Posterior vena cava (tissue), 2 donors: Measurements from ENCODE around the gene FHOD3. TPM values are rescaled to one million over a fixed set of nuclear protein-coding genes. Genes with fewer than 3 reads are reported as not detected.

Experiments used
- DNase-seq: peaks from one replicate; pipeline ENCODE4 v3.0.0-alpha.2; 2020; ENCODE audit warnings: low spot score
- intact Hi-C, 2 donors: fragments of 100-400 bp; cut with DNase I; formaldehyde crosslinking; loops; one replicate each; pipeline versions ENCODE4 v1.14.1 to v1.14.2; 2022 to 2023
- total RNA-seq, 2 donors: library from RNA; stranded (reverse); fragmentation: NEBNext Ultra II Directional; extraction: Animal tissue kit (Norgen Biotek cat#: 25700); gene quantifications; one replicate each; pipeline ENCODE4 v1.2.1, GENCODE V29; 2021
- donor health status: DM: yes; HTN: yes; CAD: no.
- donor health status: DM: yes; HTN: yes; CAD: no.

Gene FHOD3
- total RNA-seq, 2 donors from 2014 or later, result 26.0 to 29.8 TPM

DNA sequence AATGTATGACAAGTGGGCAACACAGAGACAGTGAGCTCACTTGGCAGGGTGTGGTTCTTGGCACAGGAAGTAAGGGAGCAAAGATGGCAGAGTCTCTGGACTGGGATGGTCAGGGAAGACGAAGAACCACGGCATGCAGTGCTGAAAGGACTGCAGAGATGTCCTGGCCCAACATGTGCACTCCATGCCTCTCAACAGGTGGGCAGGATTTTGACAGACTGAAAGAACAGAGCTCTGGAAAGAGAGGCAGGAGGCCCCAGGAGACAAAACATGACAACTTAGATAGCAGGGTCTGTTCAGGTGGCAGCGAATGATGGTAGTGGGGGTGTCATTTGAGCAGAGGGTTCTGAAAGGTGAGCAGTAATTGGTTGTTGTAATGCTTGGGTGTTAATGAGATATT lies 180.3 kb downstream of the FHOD3 start:
- intact Hi-C loops, result no loop called here

DNA sequence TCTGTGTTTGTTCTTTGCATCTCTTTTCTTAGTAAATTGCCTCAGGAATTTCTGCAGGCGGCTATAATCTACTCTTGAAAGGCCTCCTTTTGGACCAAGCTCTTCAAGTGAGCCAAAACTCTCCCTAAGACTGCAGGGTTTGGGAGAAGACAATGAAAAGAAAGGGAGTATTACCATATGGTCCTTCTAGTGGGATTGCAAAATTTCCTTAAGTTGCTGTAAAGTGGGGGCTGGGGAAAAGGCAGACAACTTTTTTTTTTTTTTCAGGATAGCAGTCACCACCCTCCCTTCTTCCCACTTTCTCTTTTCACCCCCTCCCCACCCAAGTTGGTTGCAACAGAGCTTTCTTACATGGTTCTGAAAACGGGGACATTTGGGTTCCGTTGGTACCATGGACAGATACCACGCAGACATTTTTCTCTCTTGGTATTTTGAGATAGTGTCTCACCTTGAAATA lies 183.7 kb downstream of the FHOD3 start:
- DNase-seq, result no peak
- intact Hi-C loops, result no loop called here

More for the DNA sequence above, 180.3 kb downstream of the FHOD3 start:
- no peak for DNase-seq

DNA sequence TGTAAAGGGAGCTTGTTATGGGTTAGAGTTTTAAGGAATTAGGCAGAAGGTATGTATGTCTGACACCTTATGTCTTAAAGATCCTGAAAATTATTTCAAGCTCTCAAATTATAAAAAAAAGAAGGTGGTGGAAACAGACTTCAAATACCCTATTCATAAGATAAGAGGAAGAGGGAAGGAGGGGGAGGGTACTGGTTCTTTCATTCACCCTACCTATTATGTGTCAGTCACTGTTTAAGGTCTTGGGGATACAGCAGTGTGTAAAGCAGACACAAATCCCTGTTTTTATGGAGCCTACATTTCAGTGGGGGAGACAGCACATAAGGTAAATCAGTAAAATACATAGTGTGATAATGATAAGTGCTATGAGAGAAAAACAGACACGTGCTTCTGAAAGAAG lies 184.4 kb downstream of the FHOD3 start:
- intact Hi-C loops, result no loop called here
- DNase-seq, result no peak

DNA sequence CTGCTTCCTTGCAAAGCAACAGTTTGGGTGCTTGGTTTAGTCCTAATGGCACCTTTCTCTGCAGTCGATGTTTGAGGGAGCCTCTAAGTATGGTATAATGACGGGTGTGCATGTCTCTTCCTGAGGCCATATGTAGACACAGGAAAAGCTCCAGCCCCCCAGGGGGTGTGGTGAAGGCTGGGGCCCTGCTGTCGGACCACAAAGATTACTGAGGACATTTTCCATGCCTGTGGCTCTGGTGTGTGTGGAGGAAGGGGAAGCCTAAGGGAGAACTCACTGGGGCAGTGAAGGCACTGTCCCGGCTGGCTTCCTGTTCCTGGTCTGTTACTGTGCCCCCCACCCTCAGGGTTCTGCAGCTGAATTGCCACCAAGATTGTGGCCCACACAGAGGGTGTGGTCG lies 187.1 kb downstream of the FHOD3 start:
- intact Hi-C loops, result no loop called here
- DNase-seq, result no peak

DNA sequence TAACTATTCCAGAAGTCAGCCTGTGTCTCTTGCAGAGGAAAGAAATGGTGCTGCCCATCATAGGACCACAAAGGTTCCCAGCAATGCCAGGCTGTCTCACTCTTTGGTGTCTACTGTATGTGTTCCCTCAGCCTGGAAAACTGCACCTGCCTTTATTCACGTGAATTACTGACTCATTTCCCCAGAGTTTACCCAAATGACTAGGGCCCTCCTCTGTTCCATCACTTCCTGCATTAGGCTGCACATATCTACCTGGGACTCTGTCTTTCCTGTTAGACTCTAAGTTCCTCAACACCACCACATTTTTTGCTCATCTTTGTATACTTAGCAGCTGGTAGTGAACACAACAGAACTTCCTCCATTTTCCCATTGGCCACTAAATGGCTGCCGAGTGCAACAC lies 188.3 kb downstream of the FHOD3 start:
- intact Hi-C loops, result no loop called here
- no peak for DNase-seq

DNA sequence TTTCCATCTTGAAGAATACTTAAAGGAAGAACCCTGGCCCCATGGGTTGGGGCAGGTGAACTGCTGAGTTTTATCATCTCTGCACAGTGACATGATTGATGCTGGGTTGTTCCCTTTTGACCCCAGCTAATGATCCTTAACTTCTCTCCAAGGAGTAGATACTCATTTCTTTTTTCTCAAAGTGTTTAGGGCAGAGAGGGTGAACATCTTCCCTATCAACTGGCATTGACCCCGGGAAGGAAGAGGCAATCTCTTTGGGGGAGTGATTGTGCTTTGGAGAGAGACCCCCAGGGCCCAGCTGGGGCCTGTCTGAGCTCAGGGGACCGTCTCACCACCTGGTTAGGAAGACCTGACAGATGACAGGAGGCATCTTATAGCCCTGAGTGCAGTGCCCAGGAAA lies 190.6 kb downstream of the FHOD3 start:
- DNase-seq, result no peak

DNA sequence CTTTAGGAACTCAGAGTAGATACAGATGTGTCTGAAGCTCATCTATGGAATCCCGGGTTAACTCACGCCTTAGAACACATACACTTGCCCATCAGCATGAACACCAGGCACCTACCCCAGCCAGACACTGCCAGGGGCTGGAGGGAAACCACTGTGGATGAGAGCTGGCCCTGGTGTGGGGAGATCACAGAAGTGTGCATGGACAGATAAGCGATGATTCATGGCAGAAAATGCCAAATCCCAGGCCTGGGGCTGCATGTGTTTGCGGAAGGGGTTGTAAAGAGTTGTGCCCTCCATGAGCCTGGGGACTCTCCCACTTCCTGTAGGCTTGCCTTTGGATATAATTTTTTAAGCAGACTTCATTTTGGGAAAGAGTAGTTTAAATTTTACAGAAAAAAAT lies 193.4 kb downstream of the FHOD3 start:
- no peak for DNase-seq
- intact Hi-C loops, result loop anchor here in 1 of 2 donors (10.0 kb wide), 1 partner anchor 74 kb away; no protein-coding TSS in a partner anchor

More for the DNA sequence above, 190.6 kb downstream of the FHOD3 start:
- intact Hi-C loops, result no loop called here

DNA sequence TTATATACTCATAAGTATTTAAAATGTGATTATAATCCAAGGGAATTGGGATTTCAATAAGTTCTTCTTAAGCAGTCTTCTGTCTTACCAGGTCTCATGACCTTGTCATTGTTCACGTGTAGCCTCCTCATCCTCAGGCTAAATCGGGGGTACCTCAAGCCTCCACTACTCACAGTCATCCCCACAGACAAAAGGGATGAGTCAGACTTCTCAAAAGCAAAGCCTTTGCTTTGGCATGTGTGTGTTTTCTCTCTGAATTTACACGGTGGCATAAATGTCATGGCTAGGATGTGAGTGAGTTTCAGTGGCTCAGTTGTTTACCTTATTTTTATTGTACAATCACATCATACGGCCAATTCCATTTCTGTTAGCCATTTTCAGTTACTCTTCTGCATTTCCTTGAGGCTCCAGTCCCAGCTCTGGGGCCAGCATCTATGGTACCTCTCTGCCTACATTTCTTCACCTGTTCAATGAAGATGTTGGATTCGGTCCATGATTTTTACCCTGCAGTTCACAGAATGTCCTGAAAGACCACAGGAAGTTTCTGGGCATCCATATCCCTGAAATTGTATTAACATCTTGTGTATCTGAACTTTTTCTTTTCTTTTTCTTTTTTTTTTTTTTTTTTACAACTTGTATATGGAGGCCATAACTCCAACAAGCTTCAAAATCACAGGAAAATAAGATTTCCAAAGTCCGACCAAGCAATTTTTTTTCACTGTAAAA lies 195.3 kb downstream of the FHOD3 start:
- intact Hi-C loops, result loop anchor here in 1 of 2 donors (10.0 kb wide), 1 partner anchor 72 kb away; no protein-coding TSS in a partner anchor
- DNase-seq, result no peak

DNA sequence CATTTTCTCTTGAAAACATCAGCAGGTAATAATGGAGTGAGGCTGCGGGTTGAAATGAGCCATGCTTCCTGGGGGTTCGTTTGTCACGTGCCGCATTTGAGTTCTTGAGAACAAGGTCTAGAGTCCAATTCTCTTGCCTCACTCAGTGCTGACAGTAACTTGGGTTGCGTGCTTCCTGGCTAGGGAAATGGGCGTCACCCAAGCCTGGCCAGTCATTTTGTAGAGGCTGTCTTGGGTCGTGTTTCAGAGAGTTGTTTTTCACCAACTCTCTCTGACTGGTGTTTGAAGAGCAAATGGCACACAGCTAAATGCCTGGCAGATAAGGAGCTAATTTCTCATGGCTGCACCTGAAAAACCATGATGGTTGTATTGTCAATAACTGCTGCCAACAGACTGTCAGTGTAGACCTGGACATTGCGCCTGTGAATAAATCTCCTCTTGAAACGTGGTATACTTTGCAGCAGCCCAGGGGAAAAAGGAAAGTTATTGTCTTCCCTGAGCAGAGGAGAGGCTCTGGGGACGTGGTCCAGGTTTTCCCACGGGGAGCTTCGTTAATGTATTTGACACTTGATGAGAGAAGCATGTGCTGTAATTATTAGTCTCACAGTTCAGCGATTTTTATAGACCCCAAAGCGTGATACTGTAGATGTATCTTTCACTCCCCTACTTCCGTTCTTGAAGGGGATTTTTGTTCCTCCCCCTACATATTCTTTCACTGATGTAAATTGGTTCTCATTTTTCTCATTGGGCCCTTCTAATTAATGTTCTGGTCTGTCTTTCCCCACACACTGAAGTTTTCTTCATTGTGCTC lies 196.0 kb downstream of the FHOD3 start:
- intact Hi-C loops, result loop anchor here in 1 of 2 donors (10.0 kb wide), 1 partner anchor 71 kb away; no protein-coding TSS in a partner anchor
- DNase-seq, result no peak

DNA sequence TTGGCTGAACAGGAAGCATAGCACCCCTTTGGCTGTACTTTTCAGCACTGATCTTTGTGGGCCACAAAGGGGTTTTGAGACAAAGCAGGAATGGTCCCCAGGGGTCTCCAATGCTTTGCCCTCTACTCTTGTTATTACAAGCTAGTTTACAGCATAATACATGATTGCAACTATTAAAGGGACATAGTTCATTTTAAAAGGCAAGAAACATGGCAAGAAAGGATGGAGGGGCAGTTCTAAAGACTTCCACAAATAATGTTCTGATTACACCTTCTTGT lies 196.6 kb downstream of the FHOD3 start:
- DNase-seq, result no peak
- intact Hi-C loops, result loop anchor here in 1 of 2 donors (10.0 kb wide), 1 partner anchor 71 kb away; no protein-coding TSS in a partner anchor

DNA sequence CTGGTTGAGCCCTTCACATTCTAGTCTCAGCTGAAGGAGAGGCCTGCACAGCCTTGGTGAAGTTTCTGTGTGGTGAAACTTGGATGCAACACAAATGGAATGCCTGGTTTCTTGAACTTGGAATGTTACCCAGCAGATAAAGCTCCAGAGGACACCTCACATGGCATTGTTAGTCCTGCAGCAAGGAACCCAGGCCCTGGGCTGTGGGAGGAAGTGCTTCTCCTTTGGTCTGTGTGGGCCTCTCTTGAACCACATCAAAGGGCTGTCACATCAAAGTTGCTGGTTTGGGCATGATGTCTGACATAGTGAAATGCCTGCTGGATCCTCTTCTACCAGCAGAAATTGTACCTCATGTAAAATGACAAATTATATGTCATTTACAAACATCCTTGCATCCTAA lies 198.5 kb downstream of the FHOD3 start:
- intact Hi-C loops, result loop anchor here in 1 of 2 donors (10.0 kb wide), 1 partner anchor 69 kb away; no protein-coding TSS in a partner anchor
- no peak for DNase-seq

DNA sequence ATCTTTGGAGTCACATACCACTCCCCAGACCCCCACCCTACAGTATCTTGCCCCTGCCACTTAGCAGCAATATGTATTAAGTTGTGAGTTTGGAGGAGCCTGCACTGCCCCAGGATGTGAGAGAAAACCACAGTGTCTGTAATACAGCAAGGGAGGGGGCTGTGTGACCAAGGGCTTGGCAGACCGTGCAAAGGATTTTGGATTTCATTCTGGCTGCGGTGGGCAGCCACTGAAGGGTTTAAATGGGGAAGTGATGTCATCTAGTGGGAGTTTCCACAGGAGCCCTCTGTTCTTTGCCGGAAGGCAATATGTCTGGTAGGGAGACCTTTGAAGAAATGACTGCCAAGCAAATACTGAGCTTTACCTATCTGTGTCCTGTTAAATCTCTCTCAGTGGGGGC lies 202.4 kb downstream of the FHOD3 start:
- intact Hi-C loops, result loop anchor here in 1 of 2 donors (10.0 kb wide), 1 partner anchor 65 kb away; no protein-coding TSS in a partner anchor
- DNase-seq, result no peak

DNA sequence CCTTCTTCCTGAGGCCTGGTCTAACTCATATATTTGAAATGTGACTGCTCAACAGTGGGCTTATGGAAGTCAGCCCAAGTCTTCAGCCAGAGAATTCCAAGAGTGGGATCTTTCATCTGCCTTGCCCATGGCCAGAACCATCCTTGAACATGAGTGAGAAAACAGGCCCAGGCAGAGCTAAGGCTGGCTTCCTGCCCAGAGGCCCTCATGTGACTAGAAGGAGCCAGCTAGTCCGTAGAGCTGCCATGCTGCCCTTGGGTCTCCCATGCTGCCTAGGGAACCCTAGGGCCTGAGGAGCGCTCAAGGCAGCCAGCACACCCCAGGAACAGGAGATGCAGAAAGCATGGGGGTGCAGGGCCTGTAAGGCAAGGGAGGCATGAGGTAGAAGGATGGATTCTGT lies 203.6 kb downstream of the FHOD3 start:
- intact Hi-C loops, result no loop called here
- DNase-seq, result no peak

DNA sequence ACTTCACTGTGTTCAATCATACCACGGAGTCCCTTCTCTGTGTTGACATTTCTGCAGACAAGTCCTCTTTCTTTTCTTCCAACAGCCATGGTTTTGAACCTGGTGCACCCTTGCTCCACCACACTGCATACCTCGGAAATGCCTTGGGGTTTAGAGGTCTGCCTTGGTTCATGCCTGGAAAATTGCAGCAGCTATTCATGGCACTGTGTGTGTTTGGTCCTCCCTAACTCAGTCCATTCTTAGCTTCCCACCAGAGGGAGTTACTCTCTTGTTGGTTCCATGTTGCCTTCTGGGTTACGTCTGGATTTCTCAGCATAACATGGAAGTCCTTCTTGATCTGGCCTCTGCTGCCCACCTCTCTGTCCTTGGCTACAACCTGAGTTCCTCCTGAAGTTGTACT lies 206.0 kb downstream of the FHOD3 start:
- intact Hi-C loops, result no loop called here
- no peak for DNase-seq

DNA sequence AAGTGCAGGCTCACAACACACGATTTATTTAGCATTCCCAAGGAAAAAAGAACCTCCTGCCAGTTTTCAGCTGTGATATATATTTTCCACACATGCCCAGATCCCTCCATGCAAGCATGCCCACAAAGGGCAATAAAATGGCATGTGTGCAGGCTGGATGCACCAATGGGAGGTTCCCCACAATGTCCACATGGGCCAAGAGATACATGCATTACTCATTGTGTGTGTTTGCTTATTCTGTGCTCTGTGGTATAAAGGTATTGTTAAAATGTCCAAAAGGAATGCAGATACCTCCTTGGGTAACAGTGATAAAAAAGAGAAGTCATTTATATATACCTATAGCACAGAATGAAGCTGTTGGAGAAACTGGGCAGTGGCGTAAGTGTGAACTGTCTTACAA lies 207.4 kb downstream of the FHOD3 start:
- intact Hi-C loops, result no loop called here
- no peak for DNase-seq

DNA sequence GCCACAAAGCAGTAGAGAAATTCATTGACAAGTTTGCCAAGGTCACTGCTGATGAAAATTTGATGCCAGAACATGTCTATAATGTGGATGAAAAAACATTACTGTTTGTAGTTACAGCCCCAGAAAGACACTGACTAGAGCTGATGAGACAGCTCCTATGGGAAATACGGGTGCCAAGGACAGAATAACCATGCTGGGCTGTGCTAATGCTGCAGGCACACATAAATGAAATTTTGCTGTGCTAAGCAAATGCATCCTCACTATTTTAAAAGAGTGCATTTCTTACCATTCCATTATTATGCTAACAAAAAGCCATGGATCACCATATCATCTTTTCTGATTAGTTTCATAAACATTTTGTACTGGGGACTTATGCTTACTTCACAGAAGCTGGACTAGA lies 208.2 kb downstream of the FHOD3 start:
- DNase-seq, result no peak
- intact Hi-C loops, result no loop called here

DNA sequence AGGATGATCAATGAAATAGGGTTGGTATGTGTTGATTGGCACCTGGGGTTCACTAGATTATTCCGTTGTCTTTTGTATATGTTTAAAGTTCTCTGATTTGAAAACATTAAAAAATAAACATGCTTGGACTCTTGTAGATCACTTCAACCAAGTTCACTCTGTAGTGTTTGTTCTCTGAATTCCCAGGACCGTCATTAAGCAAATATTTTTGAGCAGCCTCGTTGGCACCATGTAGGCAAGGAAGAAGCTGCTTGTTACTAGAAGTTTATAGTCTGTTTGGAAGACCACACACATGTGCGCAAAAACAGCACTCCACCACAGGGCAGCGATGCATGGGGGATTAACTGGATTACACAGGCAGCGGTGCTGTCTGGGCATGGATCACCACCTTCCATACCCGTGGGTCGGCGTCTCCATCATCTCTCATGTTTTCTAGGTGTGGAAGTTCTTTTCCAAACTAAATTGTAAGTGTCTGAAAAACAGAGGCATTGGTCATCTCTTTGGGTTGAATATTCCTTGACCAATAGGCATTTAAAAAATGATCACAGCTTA lies 212.2 kb downstream of the FHOD3 start:
- intact Hi-C loops, result no loop called here
- DNase-seq, result no peak

DNA sequence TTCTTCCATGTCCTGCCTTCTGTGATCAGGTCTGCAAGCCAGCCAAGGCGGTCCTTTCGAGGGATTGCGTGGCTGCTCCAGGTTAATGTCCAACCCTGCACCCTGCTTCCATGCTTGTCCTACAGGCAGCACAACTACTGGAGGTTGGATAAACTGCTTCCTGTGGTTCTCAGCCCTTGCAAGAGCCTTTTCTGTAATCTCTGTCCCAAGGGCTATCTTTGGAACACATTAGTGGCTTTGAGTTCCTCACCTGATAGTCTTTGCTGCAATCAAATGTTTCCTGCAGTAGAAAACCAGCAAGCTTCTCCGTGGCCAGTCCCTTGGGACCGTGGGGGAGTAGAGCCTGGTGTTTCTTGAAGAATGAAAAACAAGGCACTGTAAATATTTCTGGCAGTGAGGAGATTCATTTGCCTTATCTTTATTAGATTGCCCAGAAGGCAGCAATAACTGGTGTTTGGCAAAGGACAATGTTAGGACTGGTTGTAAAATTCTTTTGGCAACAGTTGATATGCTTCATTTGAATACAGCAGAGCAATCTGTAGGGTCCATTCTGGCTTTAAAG lies 214.4 kb downstream of the FHOD3 start:
- intact Hi-C loops, result no loop called here
- no peak for DNase-seq

DNA sequence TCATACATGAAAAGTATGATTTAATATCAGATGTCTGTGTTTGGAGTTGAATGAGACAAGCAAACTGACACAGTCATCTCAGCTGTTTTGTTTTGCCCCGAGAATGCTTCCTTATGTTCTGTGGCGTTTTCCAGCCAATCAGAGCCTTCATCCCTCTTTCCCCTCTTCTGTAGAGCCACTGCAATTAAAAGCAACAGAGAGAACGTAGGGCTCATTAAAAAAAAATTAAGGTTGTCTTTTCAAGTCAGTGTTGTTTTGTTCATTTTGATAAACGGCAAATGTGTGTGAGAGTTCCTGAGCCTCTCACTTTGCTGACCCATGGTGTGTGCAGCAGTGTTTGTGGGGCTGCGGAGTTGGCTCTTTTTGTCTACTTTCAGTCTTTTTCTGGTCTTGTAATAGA lies 216.0 kb downstream of the FHOD3 start:
- intact Hi-C loops, result no loop called here
- no peak for DNase-seq

DNA sequence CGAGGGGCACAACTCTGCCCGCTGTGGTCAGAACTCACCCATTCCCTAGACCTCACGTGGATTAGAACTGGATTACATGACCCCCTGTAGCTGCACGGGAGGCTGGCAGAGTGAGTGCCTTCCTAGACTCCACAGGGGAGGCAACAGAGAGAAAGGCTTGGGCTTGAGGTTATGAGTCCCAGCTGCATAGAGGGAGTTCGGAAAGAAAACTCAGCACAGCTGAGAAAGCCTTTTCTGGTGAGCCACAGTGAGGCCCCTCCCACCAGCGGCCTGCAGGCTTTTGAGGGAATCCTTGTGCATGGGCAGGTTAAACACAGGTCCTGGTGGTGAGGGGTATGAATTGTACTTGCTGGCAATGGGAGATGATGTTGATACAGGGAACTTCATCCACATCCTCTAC lies 217.3 kb downstream of the FHOD3 start:
- intact Hi-C loops, result no loop called here

More for the DNA sequence above, 217.3 kb downstream of the FHOD3 start:
- no peak for DNase-seq
